MM.1S (cell line): ENCODE measurements around the gene CFAP20.

Experiments used
- DNase-seq: peaks from one replicate; pipeline ENCODE4 v3.0.0-alpha.2; 2015
- H2AFZ ChIP-seq: fragments of 300-600 bp; sonication (generic); 2 replicates; pipeline ENCODE4 v1.6.0; 2016; ENCODE audit warnings: antibody characterized with exemption, low read length
- H3F3A ChIP-seq: fragments of 300-600 bp; sonication (generic); 2 replicates; pipeline ENCODE4 v1.6.1; 2016; ENCODE audit warnings: mild to moderate bottlenecking, antibody characterized with exemption, low read length, moderate library complexity, mixed read lengths; ENCODE audit not compliant: insufficient read depth
- H3K27ac ChIP-seq: fragments of 300-600 bp; sonication (generic); 2 replicates; pipeline ENCODE4 v1.5.1; 2016; ENCODE audit warnings: mild to moderate bottlenecking, low read length
- H3K27me3 ChIP-seq: fragments of 300-600 bp; sonication (generic); replicated peaks from 2 replicates; pipeline ENCODE4 v1.6.0; 2016; ENCODE audit warnings: low read length; ENCODE audit not compliant: insufficient read depth
- H3K36me3 ChIP-seq: fragments of 300-600 bp; sonication (generic); replicated peaks from 2 replicates; pipeline ENCODE4 v1.6.1; 2016; ENCODE audit warnings: mild to moderate bottlenecking, low read length, mixed read lengths; ENCODE audit not compliant: insufficient read depth
- H3K4me1 ChIP-seq: fragments of 300-600 bp; sonication (generic); 2 replicates; pipeline ENCODE4 v1.6.1; 2016; ENCODE audit warnings: low read length, mixed read lengths
- H3K4me2 ChIP-seq: fragments of 300-600 bp; sonication (generic); 2 replicates; pipeline ENCODE4 v1.6.0; 2016; ENCODE audit warnings: low read depth, low read length
- H3K4me3 ChIP-seq: fragments of 300-600 bp; sonication (generic); 2 replicates; pipeline ENCODE4 v1.5.1; 2016; ENCODE audit warnings: low read length, mixed read lengths
- H3K79me2 ChIP-seq: fragments of 300-600 bp; sonication (generic); 2 replicates; pipeline ENCODE4 v1.6.1; 2016; ENCODE audit warnings: mixed run types, low read length, mixed read lengths
- H3K9ac ChIP-seq: fragments of 300-600 bp; sonication (generic); 2 replicates; pipeline ENCODE4 v1.6.1; 2016; ENCODE audit warnings: low read length, mixed read lengths
- H3K9me2 ChIP-seq: fragments of 300-600 bp; sonication (generic); replicated peaks from 2 replicates; pipeline ENCODE4 v1.6.1; 2016; ENCODE audit warnings: mild to moderate bottlenecking, low read length, mixed read lengths; ENCODE audit not compliant: insufficient read depth
- H3K9me3 ChIP-seq: fragments of 300-600 bp; sonication (generic); replicated peaks from 2 replicates; pipeline ENCODE4 v1.6.1; 2016; ENCODE audit warnings: mild to moderate bottlenecking, low read length, mixed read lengths; ENCODE audit not compliant: insufficient read depth
- H4K20me1 ChIP-seq: fragments of 300-600 bp; sonication (generic); 2 replicates; pipeline ENCODE4 v1.6.1; 2016; ENCODE audit warnings: mild to moderate bottlenecking, low read length, moderate library complexity, mixed read lengths; ENCODE audit not compliant: insufficient read depth
- CTCF ChIP-seq: fragments of 300-600 bp; sonication (generic); IDR thresholded peaks from 2 replicates; pipeline ENCODE4 v1.5.1; 2016; ENCODE audit warnings: antibody characterized with exemption, low read length, mixed read lengths
- EZH2 ChIP-seq: fragments of 300-600 bp; sonication (generic); optimal IDR thresholded peaks from 2 replicates; pipeline ENCODE3; 2017; ENCODE audit warnings: low read depth, mild to moderate bottlenecking, antibody characterized with exemption, low read length, mixed read lengths
- EZH2phosphoT487 ChIP-seq: fragments of 300-600 bp; sonication (generic); IDR thresholded peaks from 2 replicates; pipeline ENCODE4 v1.6.1; 2018; ENCODE audit warnings: antibody characterized with exemption, low read length

CFAP20 gene

DNA sequence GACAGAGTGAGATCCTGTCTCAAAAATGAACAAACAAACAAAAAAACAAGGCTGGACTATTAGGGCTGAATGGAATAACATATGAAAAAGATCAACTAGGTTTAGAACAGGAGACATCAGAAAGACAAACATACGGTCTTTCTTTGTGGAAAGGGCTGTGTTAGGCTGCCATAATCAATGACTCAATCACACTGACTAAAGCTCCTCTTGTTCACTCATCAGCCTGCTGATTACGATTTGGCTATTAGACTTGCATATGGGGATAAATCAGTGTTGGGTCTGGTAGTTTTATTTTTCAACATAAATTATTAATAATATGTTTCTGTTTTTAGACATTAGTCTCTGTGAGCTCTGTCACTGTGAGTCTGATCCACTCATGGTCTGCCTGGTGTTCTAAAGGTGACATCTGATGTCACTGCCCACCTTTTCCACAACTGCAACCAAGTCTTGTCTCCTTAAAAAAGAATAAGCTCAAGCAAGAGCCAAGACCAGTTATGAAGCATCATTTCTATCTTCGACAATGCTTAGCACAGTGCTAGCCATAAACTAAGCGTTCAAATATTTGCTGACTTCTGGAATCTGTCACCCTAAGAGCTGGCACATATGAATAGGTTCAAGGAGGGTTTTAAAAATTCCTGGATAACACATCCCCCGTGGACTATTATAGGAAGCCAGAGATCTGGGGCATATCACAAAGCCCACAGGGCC lies 10.2 kb downstream of the CFAP20 start:
- no peak for DNase-seq
- H4K20me1 ChIP-seq, result peaks cover 23% of the 10 kb centered on the region; the same call in 1 of the 2 replicates
- no peak overlapping the region for H3K4me3 ChIP-seq
- H2AFZ ChIP-seq, result no peak overlapping the region
- no peaks in the 10 kb centered on the region for H3K9me3 ChIP-seq
- no peak overlapping the region for H3K27ac ChIP-seq
- no peak overlapping the region for H3K4me2 ChIP-seq
- H3K36me3 ChIP-seq, result peaks cover 13% of the 10 kb centered on the region
- H3K27me3 ChIP-seq, result no peaks in the 10 kb centered on the region
- peaks cover 11% of the 10 kb centered on the region for H3K4me1 ChIP-seq
- H3K9ac ChIP-seq, result no peak overlapping the region
- peaks cover 69% of the 10 kb centered on the region for H3K79me2 ChIP-seq
- TF ChIP-seq EZH2phosphoT487, result no peak
- no peak for TF ChIP-seq EZH2
- TF ChIP-seq CTCF, result no peak
- peaks cover 10% of the 10 kb centered on the region; the same call in 1 of the 2 replicates for H3F3A ChIP-seq
- no peaks in the 10 kb centered on the region for H3K9me2 ChIP-seq

- TF ChIP-seq EZH2phosphoT487 (no peak), CTCF (no peak), EZH2 (no peak)
- no peak for DNase-seq
- Histone ChIP-seq H3K36me3 (peaks cover 13% of the 10 kb centered on the region), H3K9me3 (no peaks in the 10 kb centered on the region), H3K9me2 (no peaks in the 10 kb centered on the region), H3K27me3 (no peaks in the 10 kb centered on the region), H3K27ac (no peak overlapping the region), H3F3A (peaks cover under 1% of the 10 kb centered on the region; the same call in 1 of the 2 replicates), H2AFZ (no peak overlapping the region), H3K79me2 (peaks cover 49% of the 10 kb centered on the region), H3K4me3 (no peak overlapping the region), H3K9ac (no peak overlapping the region), H4K20me1 (peaks cover 22% of the 10 kb centered on the region; the same call in 1 of the 2 replicates), H3K4me2 (no peak overlapping the region), H3K4me1 (peaks cover 6% of the 10 kb centered on the region)
Measured at GRCh38 chr16:58116529-58116928, 12.7 kb downstream of the CFAP20 start.

GRCh38 chr16:58116081-58116480 lies 13.1 kb downstream of the CFAP20 start:
- Histone ChIP-seq H3F3A (no peaks in the 10 kb centered on the region), H3K27ac (no peak overlapping the region), H3K27me3 (no peaks in the 10 kb centered on the region), H2AFZ (no peak overlapping the region), H3K79me2 (peaks cover 45% of the 10 kb centered on the region), H3K4me3 (no peak overlapping the region), H3K9ac (no peak overlapping the region), H3K9me2 (no peaks in the 10 kb centered on the region), H3K4me2 (no peak overlapping the region), H3K4me1 (peaks cover 1% of the 10 kb centered on the region), H4K20me1 (peaks cover 17% of the 10 kb centered on the region; the same call in 1 of the 2 replicates), H3K36me3 (peaks cover 13% of the 10 kb centered on the region), H3K9me3 (no peaks in the 10 kb centered on the region)
- TF ChIP-seq EZH2phosphoT487, result no peak
- TF ChIP-seq CTCF, result no peak
- no peak for TF ChIP-seq EZH2
- DNase-seq, result no peak
